AG04450 (cell line): ENCODE results near the gene CCDC57. TPM values are rescaled to one million over a fixed set of nuclear protein-coding genes. Genes with fewer than 3 reads are reported as not detected.

ENCODE experiments used
- CTCF ChIA-PET: fragments of 300-600, 350-600 bp; formaldehyde crosslinking; extraction: SDS; loops from one replicate; lab custom pipeline; 2022; ENCODE audit warnings: antibody characterized with exemption, inconsistent platforms; lab: Charles Lee
- POLR2A ChIA-PET: fragments of 350-600 bp; formaldehyde crosslinking; extraction: SDS; loops from one replicate; lab custom pipeline; 2021; ENCODE audit warnings: antibody characterized with exemption, inconsistent platforms; lab: Yijun Ruan, JAX
- DNase-seq: peaks from one replicate; pipeline ENCODE4 v3.0.0-alpha.2; 2011; ENCODE audit warnings: low read depth, low spot score
- H3K27ac ChIP-seq: one replicate; pipeline ENCODE4 v1.5.1; 2012; ENCODE audit warnings: low read depth, low read length, control low read depth
- H3K27me3 ChIP-seq: one replicate; pipeline ENCODE4 v1.6.0; 2012; ENCODE audit warnings: low read length; ENCODE audit not compliant: control insufficient read depth, insufficient read depth
- H3K4me3 ChIP-seq: 2 replicates; pipeline ENCODE4 v1.5.1; 2011; ENCODE audit warnings: mild to moderate bottlenecking, low read depth, low read length, control low read depth
- H3K9me3 ChIP-seq: 2 replicates; pipeline ENCODE4 v1.5.1; 2012; ENCODE audit warnings: low read length; ENCODE audit not compliant: control insufficient read depth, insufficient read depth
- CTCF ChIP-seq: IDR thresholded peaks from 2 replicates; pipeline ENCODE4 v1.5.1; 2011; ENCODE audit warnings: low read depth, low read length, control low read depth, inconsistent platforms
- polyA plus RNA-seq: library from polyadenylated mRNA; depleted of rRNA; stranded (reverse); fragments of >200 nt; gene quantifications from 2 replicates; pipeline ENCODE4 v1.2.3, GENCODE V29; 2011

CCDC57 gene
- polyA plus RNA-seq, 1 experiment, result 11.1 TPM

- H3K9me3 ChIP-seq, result no peaks in the 10 kb centered on the region; the same call in 1 of the 2 replicates
- CTCF ChIA-PET, result interaction anchor here (0.5 kb wide), 1 partner anchor 159 kb away, joined by 8 read pairs; no protein-coding TSS in a partner anchor
- DNase-seq, result no peak
- H3K27me3 ChIP-seq, result no peaks in the 10 kb centered on the region
- no peak overlapping the region for H3K4me3 ChIP-seq
- POLR2A ChIA-PET, result no interaction called here
- H3K27ac ChIP-seq, result no peak overlapping the region
- no peak for TF ChIP-seq CTCF
These were observed 33.2 kb downstream of the CCDC57 start for GRCh38 chr17:82179412-82179811.

DNA sequence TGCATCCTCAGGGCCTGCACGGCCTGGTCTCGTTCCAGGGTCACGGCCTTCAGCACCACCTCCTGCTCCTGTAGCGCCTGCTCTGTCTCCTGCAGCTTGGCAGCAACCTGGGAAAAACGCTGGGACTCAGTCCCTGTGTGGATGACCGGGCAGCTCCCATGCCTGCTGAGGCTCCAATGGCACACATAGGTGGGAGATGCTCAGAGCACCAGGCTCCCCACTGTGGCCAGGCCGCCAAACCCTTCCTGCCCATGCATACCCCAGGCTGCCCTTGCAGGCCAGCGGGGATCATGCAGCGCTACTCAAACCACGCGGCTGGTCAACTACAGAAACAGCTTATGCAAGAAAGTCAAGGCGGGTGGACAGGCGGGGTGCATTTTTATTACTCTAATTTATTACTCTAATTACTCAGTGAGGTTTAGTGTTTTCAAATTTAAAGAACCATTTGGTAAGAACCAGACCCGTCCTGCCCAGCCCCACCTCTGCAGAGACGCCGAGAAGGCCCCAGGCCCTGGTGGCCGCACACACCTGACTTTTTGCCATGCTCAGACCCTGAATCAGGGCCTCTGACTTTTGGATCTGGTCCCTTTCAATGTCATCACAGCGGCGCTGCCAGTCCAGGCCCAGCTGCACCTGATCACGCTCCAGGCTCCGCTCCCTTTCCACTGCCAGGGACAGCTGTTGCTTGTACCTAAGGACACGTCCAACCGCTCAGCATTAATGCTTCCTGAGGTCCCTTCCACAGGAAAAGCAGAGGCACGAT, 34.0 kb downstream of the CCDC57 start:
- no peak for TF ChIP-seq CTCF
- Histone ChIP-seq H3K27ac (no peak overlapping the region), H3K9me3 (no peaks in the 10 kb centered on the region; the same call in 1 of the 2 replicates), H3K4me3 (no peak overlapping the region), H3K27me3 (no peaks in the 10 kb centered on the region)
- DNase-seq, result no peak
- ChIA-PET CTCF (no interaction called here), POLR2A (no interaction called here)

DNA sequence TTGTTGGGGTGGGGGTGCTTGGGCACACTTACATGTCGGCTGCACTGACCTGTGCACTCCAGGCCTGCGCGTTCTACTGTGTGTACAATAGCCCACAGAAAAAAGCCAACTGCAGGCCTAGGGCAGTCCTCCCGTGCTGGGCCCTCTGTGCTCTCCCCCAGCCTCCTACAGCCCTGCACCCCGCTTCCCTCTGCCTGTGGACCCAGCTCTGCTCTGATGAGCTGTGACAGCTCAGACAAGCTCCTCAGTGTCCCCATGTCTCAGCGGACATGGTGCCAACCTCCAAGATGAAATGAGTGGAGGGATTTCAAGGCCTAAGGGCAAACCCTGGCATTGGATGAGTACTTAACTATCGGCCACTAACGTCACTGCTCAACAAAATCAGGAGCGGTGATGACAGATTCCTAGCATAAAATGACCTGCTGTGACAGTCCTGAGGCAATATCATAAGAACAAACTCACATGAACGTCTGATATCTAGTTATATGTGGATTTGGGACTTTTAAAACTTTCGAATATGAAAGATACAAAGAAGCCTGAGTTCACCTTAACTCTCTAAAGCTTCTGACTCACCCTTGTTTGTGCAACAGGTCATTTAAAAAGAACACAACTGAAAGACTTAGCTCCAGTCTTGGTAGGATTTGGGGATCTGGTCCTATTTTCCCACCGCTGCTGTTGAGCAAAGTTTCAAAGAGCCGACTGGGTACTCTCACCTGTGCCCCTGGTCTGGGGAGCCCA, 34.7 kb downstream of the CCDC57 start:
- ChIA-PET CTCF (no interaction called here), POLR2A (no interaction called here)
- no peak for DNase-seq
- H3K4me3 ChIP-seq, result no peak overlapping the region
- no peaks in the 10 kb centered on the region for H3K27me3 ChIP-seq
- H3K9me3 ChIP-seq, result no peaks in the 10 kb centered on the region; the same call in 1 of the 2 replicates
- H3K27ac ChIP-seq, result no peak overlapping the region
- TF ChIP-seq CTCF, result no peak

- CTCF ChIA-PET, result no interaction called here
- POLR2A ChIA-PET, result no interaction called here
These were observed 35.4 kb downstream of the CCDC57 start for GRCh38 chr17:82177276-82177675.

More at GRCh38 chr17:82177276-82177675, 35.4 kb downstream of the CCDC57 start:
- no peak overlapping the region for H3K4me3 ChIP-seq
- no peaks in the 10 kb centered on the region for H3K27me3 ChIP-seq
- H3K9me3 ChIP-seq, result no peaks in the 10 kb centered on the region; the same call in 1 of the 2 replicates
- no peak overlapping the region for H3K27ac ChIP-seq
- no peak for DNase-seq
- no peak for TF ChIP-seq CTCF
